GM18951 (cell line): Measurements from ENCODE around the gene LDLRAD4.

ENCODE experiments used
- POLR2A ChIP-seq: IDR thresholded peaks from 4 replicates; pipeline ENCODE4 v1.6.1; 2011; ENCODE audit warnings: mild to moderate bottlenecking; ENCODE audit not compliant: insufficient read length, insufficient read depth; ENCODE audit errors: extremely low read depth
- in situ Hi-C: fragments of 300-500 bp; cut with MboI; formaldehyde crosslinking; loops from one replicate; pipeline ENCODE4 v1.12.0; 2022; ENCODE audit warnings: low sequenced_read_pairs, mixed read lengths, inconsistent platforms; ENCODE audit not compliant: unreplicated experiment

LDLRAD4 gene

GRCh38 chr18:13696961-13697360 is 478.4 kb downstream of the LDLRAD4 start:
- no peak for TF ChIP-seq POLR2A
- in situ Hi-C loops, result no loop called here

- in situ Hi-C loops, result no loop called here
- TF ChIP-seq POLR2A, result no peak
Measured at GRCh38 chr18:13700153-13700552, 481.6 kb downstream of the LDLRAD4 start.
